NCI-H748 treated with DMSO at 0.1 percent for 48 hours (cell line): ENCODE data around the gene SCGB1C2.

ENCODE experiments used
- DNase-seq: peaks from one replicate; lab custom pipeline; 2025; lab: John Stamatoyannopoulos, UW

SCGB1C2 gene

DNA sequence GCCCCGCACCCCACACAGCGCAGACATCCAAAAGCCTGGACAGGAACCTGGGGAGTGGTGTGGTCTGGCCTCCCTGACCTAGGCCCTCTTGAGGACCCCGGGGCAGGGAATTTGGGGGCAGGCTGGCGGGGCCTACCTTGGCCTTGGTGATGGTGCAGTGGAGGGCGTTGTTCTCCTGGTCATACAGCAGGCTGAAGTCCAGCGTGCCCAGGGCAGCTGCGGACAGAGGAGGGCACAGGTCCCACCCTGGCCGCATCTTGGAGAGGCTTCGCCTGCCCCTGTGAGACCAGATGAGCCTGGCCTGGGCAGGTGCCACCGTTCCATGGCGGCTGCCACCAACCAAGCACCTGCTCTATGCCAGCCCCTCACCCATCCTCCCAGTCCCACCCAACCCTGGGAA is 35.0 kb downstream of the SCGB1C2 start:
- DNase-seq, result no peak

DNA sequence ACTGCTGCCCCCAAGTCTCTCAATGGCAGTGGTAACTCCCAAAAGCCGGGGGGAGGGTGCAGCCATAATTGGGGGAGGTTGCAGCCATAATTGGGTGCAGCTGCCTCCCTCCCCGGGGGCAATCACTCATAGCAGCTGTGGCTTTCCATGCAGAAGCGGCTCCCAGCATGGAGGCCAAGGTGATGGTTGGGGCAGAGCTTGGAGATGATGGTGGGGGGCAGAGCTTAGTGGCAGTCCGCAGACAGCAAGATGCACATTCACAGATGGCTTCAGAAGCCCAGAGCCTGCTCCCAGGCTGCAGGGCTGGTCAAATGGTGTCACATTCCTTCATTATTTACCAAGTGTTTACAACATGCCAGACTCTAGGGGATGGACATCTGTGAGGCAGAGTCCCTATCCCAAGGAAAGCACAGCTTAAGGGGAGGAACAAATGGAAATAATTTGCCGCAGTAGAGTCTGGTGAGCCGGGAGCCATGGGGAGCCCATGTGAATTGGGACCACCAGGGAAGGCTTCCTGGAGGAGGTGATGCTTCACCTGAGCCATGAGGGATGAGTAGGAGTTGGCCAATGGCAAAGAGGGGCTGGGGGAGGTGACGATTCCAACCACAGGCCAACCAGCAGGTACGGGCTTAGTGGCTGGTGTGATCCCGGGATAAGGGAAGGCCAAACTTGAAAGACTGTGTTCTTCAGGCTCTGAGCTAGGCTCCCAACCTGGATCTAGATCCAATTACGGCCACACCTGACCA is 36.0 kb downstream of the SCGB1C2 start:
- DNase-seq, result no peak

DNA sequence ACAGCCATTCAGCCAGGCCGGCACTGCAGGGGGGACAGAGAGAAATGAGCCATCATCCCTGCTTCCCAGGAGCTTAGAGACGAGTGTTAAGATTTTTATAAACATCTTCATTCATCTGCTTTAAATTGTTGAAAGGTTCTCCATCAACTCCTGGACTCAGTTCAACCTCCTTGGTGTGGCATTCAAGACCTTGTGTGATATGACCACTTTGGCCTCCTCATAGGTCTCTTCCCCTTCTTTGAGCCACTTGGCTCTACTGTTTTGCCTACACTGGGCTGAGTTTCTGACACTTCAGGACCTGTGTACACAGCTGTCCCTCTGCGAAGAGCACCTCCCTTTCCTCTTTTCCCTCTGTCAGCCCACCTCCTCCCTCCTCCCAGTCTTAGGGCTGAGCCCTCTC is 39.8 kb downstream of the SCGB1C2 start:
- no peak for DNase-seq

DNA sequence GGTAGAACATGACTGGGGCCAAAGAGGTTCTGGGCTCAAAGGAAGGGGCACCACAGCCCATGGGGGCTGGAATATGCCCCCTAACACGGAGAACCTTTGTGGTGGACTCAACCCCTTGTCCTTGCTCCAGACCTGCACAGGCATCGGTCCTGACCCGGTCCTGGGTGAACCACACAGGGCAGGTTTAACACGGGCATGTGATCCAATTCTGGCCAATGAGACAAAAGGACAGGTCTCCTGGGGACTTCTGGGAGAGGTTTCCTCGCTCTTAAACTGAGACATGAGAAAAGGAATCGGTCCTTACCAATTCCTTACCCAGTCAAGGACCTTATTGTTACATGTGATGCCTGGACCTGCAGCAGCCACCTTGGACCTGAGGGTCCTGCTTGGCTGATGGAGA is 40.4 kb downstream of the SCGB1C2 start:
- no peak for DNase-seq

DNA sequence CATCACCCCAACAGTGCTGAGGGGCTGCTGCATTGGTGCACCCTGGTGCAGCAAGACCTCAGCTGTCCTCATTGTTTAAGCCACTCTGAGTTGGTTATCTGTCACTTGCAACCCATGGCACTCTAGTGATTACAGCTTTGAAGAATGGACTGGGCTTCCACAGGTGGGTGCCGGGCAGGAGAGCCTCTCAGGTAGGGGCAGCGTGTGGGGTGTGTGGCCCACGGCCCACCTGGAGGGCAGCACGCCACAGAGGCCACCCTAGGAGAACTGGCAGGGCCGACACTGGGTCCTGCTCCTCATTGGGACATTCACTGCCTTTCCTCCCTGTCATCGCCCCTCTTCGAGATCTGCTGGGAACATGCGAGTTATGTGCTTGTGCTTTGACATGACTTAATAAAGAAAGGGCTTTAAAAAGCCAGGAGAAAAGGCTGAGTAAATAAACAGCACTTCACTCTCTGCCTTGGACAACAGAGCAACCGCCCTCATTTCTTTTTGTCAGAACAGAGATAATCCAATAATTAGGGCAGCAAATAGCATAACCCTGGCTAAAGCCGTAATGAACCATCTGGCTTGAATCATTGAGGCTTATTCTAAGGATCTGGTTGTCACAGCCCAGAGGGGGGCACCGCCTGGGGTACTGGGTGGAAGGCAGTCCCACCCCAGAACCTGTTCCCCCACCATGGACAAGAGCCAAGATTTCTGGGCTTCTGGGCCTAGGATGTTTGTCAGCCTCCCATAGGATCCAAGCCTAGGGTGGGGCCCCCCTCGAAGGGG is 41.1 kb downstream of the SCGB1C2 start:
- DNase-seq, result no peak

DNA sequence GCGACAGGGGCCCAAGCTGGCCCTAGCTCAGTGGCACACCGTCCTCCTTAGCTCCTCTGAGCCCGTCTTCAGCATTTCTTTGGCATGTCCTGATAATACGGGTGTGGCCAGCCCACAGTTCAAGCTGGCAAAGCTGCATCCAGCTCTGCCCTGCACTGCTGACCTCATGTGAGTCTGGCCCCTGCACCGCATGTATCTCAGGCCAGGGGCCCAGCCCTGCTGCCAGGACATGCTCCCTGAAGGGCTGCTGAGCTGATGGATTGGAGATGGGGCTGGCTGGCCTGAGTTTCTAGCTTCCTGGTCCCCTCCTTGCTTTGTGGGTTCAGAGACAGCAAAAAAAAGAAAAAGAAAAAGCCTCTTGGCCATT is 41.7 kb downstream of the SCGB1C2 start:
- DNase-seq, result no peak

DNA sequence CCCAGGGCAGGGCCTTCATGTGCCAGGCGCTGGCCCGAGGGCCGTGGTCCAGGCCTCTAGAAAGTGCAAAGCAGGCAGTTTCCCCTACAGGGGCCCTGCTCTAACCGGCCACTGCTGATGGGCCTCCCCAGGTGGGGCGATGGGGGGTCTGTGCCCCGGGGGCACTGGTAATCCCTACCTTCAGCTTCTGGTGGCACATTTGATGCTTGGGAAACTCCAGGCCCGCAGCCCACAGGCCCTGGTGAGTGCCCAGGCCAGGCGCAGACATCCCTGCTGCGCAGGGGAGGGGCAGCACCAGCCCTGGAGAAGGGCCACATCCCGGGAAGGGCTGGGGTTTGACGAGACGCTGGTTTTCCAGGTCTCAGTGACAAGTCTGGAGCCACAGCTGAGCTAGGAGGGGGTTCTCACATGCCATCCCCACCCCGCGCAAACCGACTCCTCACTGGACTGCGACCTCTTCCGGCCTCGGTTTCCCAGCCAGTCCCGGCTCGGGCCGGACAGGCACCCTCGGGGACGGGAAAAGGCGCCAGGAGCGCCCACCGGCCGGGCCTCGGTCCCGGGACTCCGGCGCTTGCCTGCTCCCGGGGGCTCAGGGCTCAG is 42.5 kb downstream of the SCGB1C2 start:
- no peak for DNase-seq

DNA sequence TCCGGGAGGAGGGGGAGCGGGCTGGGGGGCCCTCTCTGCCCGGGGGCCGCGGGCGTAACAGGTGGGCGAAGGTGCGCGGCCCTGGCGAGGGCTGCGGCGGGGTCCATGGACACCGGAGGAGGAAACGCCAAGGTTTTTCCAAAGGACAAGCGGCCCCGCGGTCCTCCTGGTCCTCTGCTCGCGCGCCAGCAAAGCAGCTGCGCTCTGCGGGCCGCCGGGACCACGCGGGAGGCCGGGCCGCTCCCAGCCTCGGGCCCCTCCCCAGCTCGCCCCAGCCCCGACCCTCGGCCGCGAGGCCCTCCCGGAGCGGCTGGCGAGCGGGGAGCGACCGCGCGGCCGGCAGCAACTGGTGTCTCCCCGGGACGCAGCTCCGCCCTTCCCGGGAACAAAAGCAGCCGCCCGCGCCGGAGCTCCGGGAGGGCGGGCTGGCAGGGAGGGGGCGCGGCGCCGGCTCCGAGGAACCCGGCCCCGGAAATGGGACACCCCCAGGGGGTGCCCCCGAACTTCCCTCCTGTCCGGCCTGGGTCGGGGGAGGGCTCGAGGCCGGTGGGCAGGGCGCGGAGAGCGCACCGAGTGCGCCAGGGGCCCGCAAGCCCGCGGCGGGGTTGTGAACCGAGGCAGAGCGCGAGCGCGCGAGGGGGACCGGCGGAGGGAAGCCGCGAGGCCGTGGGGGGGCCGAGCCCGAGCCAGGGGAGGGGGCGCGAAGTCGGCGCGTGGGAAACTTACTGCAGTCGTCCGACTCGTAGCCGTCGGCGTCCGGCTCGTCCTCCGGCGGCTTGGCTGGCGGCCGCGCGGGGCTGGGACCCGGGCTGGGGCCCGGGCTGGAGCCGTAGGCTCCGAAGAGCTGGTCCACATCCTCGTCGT is 43.2 kb downstream of the SCGB1C2 start:
- DNase-seq, result no peak

DNA sequence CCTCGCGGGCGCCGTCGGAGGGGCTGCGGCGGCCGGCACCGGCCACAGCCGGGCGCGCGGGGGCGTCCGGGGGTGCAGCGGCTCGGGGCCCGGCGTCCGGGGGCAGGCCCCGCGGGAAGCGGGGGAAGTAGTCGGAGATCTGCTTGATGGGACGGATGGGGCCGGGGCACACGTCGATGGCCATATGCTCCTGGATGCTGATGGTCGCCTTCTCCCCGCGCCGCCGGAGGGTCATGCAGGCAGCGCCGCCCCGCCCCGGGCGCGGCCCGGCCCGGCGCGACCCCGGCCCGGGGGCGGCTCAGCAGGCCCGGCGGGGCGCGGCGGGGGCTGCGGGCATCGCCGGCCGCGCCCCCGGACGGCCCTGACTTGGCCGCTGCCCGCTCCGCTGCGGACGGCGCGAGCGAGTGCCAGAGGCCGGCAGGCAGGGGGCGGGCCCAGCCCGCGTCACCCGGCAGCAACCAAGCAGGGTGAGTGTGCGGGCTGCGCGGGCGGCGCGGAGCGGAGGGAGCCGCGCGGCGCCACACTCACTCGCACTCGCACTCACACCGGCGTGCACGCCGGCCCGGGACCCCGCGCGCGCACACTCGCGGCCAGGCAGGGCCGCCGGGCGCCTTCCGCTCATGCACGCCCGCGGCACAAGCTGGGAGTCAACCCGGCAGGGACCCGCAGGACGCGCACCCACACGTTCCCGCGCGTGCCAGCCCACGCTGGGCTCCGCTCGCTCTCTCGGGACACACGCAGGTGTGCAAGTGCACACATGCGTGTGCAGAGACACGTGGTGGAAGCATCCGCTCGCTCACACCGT is 44.1 kb downstream of the SCGB1C2 start, which contains the start of gene DOC2B:
Gene DOC2B (minus strand): TSS at position 406 of the 805 bp plus-strand sequence. CDS start 171 bp downstream, at position 235.
- DNase-seq, result peak; percentile 27

DNA sequence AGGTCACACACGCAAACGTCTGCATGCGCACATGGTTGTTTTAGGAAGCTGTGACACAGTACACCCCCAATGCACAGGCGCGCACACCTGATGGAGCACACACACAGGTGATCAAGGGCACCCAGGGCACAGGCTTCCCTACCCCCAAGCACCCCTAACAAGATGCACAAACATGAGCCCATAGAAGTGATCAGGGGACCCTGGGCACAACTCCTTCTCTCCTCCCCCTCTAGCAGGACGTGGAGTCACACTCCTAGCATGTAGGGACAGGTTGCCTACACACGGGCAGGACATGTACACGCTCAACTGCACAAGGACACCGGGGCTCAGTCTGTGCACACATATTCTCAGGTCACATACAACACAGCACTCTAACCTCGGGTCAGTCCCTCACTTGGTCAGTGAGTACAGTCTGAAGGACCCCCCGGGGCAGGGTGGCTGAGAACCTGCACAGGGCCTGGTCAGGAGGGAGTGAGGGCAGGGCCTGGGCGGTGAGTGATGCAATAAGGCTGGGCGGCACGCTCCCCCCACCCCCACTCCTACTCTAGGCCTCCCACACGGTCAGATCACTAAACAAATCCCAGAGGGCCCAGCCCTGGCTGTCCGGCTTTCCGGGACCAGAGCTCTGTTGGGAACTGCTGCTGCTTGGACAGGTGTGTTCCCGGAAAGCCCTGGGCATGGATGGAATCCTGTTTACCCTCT is 44.8 kb downstream of the SCGB1C2 start:
- no peak for DNase-seq

DNA sequence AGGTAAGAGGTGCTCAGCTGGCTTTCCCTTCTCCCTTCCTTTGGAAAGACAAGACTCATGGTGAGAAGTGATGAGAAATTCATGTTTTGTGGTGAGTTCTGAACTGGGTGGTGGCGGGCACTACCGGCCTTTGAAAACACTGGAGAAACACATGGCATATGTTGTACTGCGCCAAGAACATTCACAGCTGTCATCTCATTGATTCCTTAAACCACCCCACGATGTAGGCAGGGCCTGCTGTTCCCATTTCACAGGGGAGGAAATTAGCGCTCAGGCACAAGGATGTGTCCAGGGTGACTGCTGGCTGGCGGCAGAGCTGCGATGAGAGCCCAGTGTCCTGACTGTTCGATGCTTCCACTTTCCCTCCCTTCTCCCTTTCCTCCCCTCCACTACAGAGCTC is 45.7 kb downstream of the SCGB1C2 start:
- DNase-seq, result no peak

DNA sequence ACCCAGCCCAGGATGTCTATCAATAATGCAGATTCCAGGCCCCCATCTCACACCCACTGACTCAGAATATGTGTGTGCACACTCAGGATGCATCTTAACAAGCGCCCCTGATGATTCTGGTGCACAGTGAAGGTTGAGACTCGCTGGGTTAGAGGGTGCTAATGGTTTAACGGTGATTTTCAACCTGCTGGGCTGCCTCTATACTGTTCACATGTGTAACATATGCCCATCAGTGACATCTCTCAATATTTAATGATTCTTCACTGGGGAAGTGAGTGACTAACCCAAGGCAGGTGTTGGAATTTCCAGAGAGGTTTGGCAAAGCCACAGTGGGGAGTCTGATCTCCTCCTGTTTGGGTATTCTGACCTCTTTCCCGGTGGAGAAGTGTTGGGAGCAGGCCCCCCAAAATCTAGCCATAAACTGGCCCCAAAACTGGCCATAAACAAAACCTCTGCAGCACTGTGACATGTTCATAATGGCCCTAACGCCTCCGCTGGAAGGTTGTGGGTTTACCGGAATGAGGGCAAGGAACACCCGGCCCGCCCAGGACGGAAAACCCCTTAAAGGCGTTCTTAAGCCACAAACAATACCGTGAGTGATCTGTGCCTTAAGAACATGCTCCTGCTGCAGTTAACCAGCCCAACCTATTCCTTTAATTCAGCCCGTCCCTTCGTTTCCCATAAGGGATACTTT is 48.2 kb downstream of the SCGB1C2 start:
- no peak for DNase-seq

DNA sequence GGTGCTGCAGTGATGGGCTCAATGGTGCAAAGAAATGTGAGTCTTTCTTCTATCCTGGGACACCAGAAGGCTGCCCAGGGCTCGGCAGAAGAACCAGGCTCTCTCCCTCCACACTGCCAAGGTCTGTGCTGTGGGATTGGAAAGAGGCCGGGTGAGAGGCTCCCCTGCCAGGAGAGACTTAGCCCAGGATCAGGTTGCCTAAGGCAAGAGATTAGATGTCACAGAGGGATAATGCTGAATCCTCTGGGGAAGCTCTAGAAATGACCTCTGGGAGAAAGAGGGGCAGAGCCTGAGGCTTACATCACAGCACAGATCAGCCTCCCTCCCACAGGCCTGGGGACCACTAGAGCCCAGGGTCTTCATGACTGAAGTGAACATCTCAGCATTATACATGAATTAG is 49.8 kb downstream of the SCGB1C2 start:
- no peak for DNase-seq
